ENCODE measurements around the gene JMJD7. TPM values are rescaled to one million over a fixed set of nuclear protein-coding genes. Genes with fewer than 3 reads are reported as not detected.

The JMJD7 gene
- polyA plus RNA-seq, 4 donors = 6.8 to 11.4 (median 8.8) TPM

GRCh38 chr15:41847981-41848380 lies 20.1 kb downstream of the JMJD7 start:
- Histone ChIP-seq H3K9me3 (ENCODE audit: control insufficient read depth in 2 of 2, insufficient read depth in 1 of 2, low read depth in 1 of 2, low read length in 1 of 2) (no peaks in the 10 kb centered on the region), H3K27me3 (ENCODE audit: control insufficient read depth in 3 of 3, insufficient read depth in 3 of 3, low read length in 3 of 3) (peaks cover 0 to 3% (median 0%) of the 10 kb centered on the region in 3 donors), H3K27ac (ENCODE audit: low read depth in 1 of 3, low read length in 2 of 3) (no peak overlapping the region), H3K4me1 (ENCODE audit: control insufficient read depth in 3 of 3, insufficient read depth in 2 of 3, low read depth in 1 of 3, low read length in 2 of 3) (no peaks in the 10 kb centered on the region), H3K4me3 (ENCODE audit: low read depth in 1 of 3, low read length in 3 of 3) (no peak overlapping the region), H3K36me3 (ENCODE audit: control insufficient read depth in 3 of 3, insufficient read depth in 2 of 3, low read depth in 1 of 3, low read length in 3 of 3) (peaks cover 9 to 67% (median 17%) of the 10 kb centered on the region in 3 donors)
- 94 to 97% (median 97%) methylated on average over 9 of the region's 9 CpGs for WGBS, 3 donors
- no peak for FAIRE-seq
- DNase-seq = no peak

- H3K27ac ChIP-seq (ENCODE audit: low read depth in 1 of 3, low read length in 2 of 3) = no peak overlapping the region
- no peaks in the 10 kb centered on the region for H3K4me1 ChIP-seq (ENCODE audit: control insufficient read depth in 3 of 3, insufficient read depth in 2 of 3, low read depth in 1 of 3, low read length in 2 of 3)
- peaks cover 0 to 3% (median 0%) of the 10 kb centered on the region in 3 donors for H3K27me3 ChIP-seq (ENCODE audit: control insufficient read depth in 3 of 3, insufficient read depth in 3 of 3, low read length in 3 of 3)
- DNase-seq (no peak), FAIRE-seq (no peak)
- no peaks in the 10 kb centered on the region for H3K9me3 ChIP-seq (ENCODE audit: control insufficient read depth in 2 of 2, insufficient read depth in 1 of 2, low read depth in 1 of 2, low read length in 1 of 2)
- H3K36me3 ChIP-seq (ENCODE audit: control insufficient read depth in 3 of 3, insufficient read depth in 2 of 3, low read depth in 1 of 3, low read length in 3 of 3) = peaks cover 9 to 62% (median 17%) of the 10 kb centered on the region in 3 donors
- WGBS, 3 donors = 81 to 86% (median 85%) methylated on average over 10 of the region's 10 CpGs
- H3K4me3 ChIP-seq (ENCODE audit: low read depth in 1 of 3, low read length in 3 of 3) = no peak overlapping the region
Measured at GRCh38 chr15:41848631-41849030, 20.7 kb downstream of the JMJD7 start.

- no peak overlapping the region for H3K27ac ChIP-seq (ENCODE audit: low read depth in 1 of 3, low read length in 2 of 3)
- H3K4me3 ChIP-seq (ENCODE audit: low read depth in 1 of 3, low read length in 3 of 3) = no peak overlapping the region
- H3K27me3 ChIP-seq (ENCODE audit: control insufficient read depth in 3 of 3, insufficient read depth in 3 of 3, low read length in 3 of 3) = peaks cover 0 to 3% (median 0%) of the 10 kb centered on the region in 3 donors
- no peaks in the 10 kb centered on the region for H3K9me3 ChIP-seq (ENCODE audit: control insufficient read depth in 2 of 2, insufficient read depth in 1 of 2, low read depth in 1 of 2, low read length in 1 of 2)
- H3K36me3 ChIP-seq (ENCODE audit: control insufficient read depth in 3 of 3, insufficient read depth in 2 of 3, low read depth in 1 of 3, low read length in 3 of 3) = peaks cover 9 to 56% (median 17%) of the 10 kb centered on the region in 3 donors
- no peak for DNase-seq
- no peaks in the 10 kb centered on the region for H3K4me1 ChIP-seq (ENCODE audit: control insufficient read depth in 3 of 3, insufficient read depth in 2 of 3, low read depth in 1 of 3, low read length in 2 of 3)
- FAIRE-seq = no peak
- 82 to 90% (median 82%) methylated on average over 6 of the region's 6 CpGs for WGBS, 3 donors
Measured at GRCh38 chr15:41849204-41849603, 21.3 kb downstream of the JMJD7 start.

GRCh38 chr15:41849861-41850260 lies 22.0 kb downstream of the JMJD7 start:
- Histone ChIP-seq H3K4me1 (ENCODE audit: control insufficient read depth in 3 of 3, insufficient read depth in 2 of 3, low read depth in 1 of 3, low read length in 2 of 3) (no peaks in the 10 kb centered on the region), H3K27ac (ENCODE audit: low read depth in 1 of 3, low read length in 2 of 3) (no peak overlapping the region), H3K9me3 (ENCODE audit: control insufficient read depth in 2 of 2, insufficient read depth in 1 of 2, low read depth in 1 of 2, low read length in 1 of 2) (no peaks in the 10 kb centered on the region), H3K27me3 (ENCODE audit: control insufficient read depth in 3 of 3, insufficient read depth in 3 of 3, low read length in 3 of 3) (peaks cover 0 to 3% (median 0%) of the 10 kb centered on the region in 3 donors), H3K36me3 (ENCODE audit: control insufficient read depth in 3 of 3, insufficient read depth in 2 of 3, low read depth in 1 of 3, low read length in 3 of 3) (peaks cover 9 to 49% (median 17%) of the 10 kb centered on the region in 3 donors), H3K4me3 (ENCODE audit: low read depth in 1 of 3, low read length in 3 of 3) (no peak overlapping the region)
- FAIRE-seq (no peak), DNase-seq (no peak)
- 42 to 71% (median 61%) methylated on average over 8 of the region's 8 CpGs for WGBS, 3 donors

- 65 to 75% (median 69%) methylated on average over 16 of the region's 16 CpGs for WGBS, 3 donors
- peaks cover 5 to 42% (median 17%) of the 10 kb centered on the region in 3 donors for H3K36me3 ChIP-seq (ENCODE audit: control insufficient read depth in 3 of 3, insufficient read depth in 2 of 3, low read depth in 1 of 3, low read length in 3 of 3)
- no peaks in the 10 kb centered on the region for H3K4me1 ChIP-seq (ENCODE audit: control insufficient read depth in 3 of 3, insufficient read depth in 2 of 3, low read depth in 1 of 3, low read length in 2 of 3)
- H3K27ac ChIP-seq (ENCODE audit: low read depth in 1 of 3, low read length in 2 of 3) = no peak overlapping the region
- FAIRE-seq (no peak), DNase-seq (no peak)
- no peaks in the 10 kb centered on the region for H3K9me3 ChIP-seq (ENCODE audit: control insufficient read depth in 2 of 2, insufficient read depth in 1 of 2, low read depth in 1 of 2, low read length in 1 of 2)
- peaks cover 0 to 3% (median 0%) of the 10 kb centered on the region in 3 donors for H3K27me3 ChIP-seq (ENCODE audit: control insufficient read depth in 3 of 3, insufficient read depth in 3 of 3, low read length in 3 of 3)
- H3K4me3 ChIP-seq (ENCODE audit: low read depth in 1 of 3, low read length in 3 of 3) = no peak overlapping the region
Measured at GRCh38 chr15:41850482-41851166, 22.7 kb downstream of the JMJD7 start.

GRCh38 chr15:41851167-41851523 lies 23.3 kb downstream of the JMJD7 start:
- FAIRE-seq = no peak

GRCh38 chr15:41851755-41852370 lies 24.0 kb downstream of the JMJD7 start:
- peaks cover 0 to 3% (median 0%) of the 10 kb centered on the region in 3 donors for H3K27me3 ChIP-seq (ENCODE audit: control insufficient read depth in 3 of 3, insufficient read depth in 3 of 3, low read length in 3 of 3)
- no peaks in the 10 kb centered on the region for H3K4me1 ChIP-seq (ENCODE audit: control insufficient read depth in 3 of 3, insufficient read depth in 2 of 3, low read depth in 1 of 3, low read length in 2 of 3)
- WGBS, 3 donors = 70 to 85% (median 76%) methylated on average over 8 of the region's 8 CpGs
- no peak overlapping the region for H3K27ac ChIP-seq (ENCODE audit: low read depth in 1 of 3, low read length in 2 of 3)
- peaks cover 0 to 29% (median 9%) of the 10 kb centered on the region in 3 donors for H3K36me3 ChIP-seq (ENCODE audit: control insufficient read depth in 3 of 3, insufficient read depth in 2 of 3, low read depth in 1 of 3, low read length in 3 of 3)
- DNase-seq = no peak
- FAIRE-seq = no peak
- no peaks in the 10 kb centered on the region for H3K9me3 ChIP-seq (ENCODE audit: control insufficient read depth in 2 of 2, insufficient read depth in 1 of 2, low read depth in 1 of 2, low read length in 1 of 2)
- no peak overlapping the region for H3K4me3 ChIP-seq (ENCODE audit: low read depth in 1 of 3, low read length in 3 of 3)

More at GRCh38 chr15:41851167-41851523, 23.3 kb downstream of the JMJD7 start:
- peaks cover under 1 to 36% (median 14%) of the 10 kb centered on the region in 3 donors for H3K36me3 ChIP-seq (ENCODE audit: control insufficient read depth in 3 of 3, insufficient read depth in 2 of 3, low read depth in 1 of 3, low read length in 3 of 3)
- H3K9me3 ChIP-seq (ENCODE audit: control insufficient read depth in 2 of 2, insufficient read depth in 1 of 2, low read depth in 1 of 2, low read length in 1 of 2) = no peaks in the 10 kb centered on the region
- no peak overlapping the region for H3K4me3 ChIP-seq (ENCODE audit: low read depth in 1 of 3, low read length in 3 of 3)
- no peaks in the 10 kb centered on the region for H3K4me1 ChIP-seq (ENCODE audit: control insufficient read depth in 3 of 3, insufficient read depth in 2 of 3, low read depth in 1 of 3, low read length in 2 of 3)
- H3K27ac ChIP-seq (ENCODE audit: low read depth in 1 of 3, low read length in 2 of 3) = no peak overlapping the region
- no peak for DNase-seq
- H3K27me3 ChIP-seq (ENCODE audit: control insufficient read depth in 3 of 3, insufficient read depth in 3 of 3, low read length in 3 of 3) = peaks cover 0 to 3% (median 0%) of the 10 kb centered on the region in 3 donors
- 22 to 51% (median 35%) methylated on average over 11 of the region's 11 CpGs for WGBS, 3 donors

- Histone ChIP-seq H3K4me3 (ENCODE audit: low read depth in 1 of 3, low read length in 3 of 3) (no peak overlapping the region), H3K27me3 (ENCODE audit: control insufficient read depth in 3 of 3, insufficient read depth in 3 of 3, low read length in 3 of 3) (peaks cover 0 to 3% (median 0%) of the 10 kb centered on the region in 3 donors), H3K9me3 (ENCODE audit: control insufficient read depth in 2 of 2, insufficient read depth in 1 of 2, low read depth in 1 of 2, low read length in 1 of 2) (no peaks in the 10 kb centered on the region), H3K36me3 (ENCODE audit: control insufficient read depth in 3 of 3, insufficient read depth in 2 of 3, low read depth in 1 of 3, low read length in 3 of 3) (peaks cover 0 to 18% (median 0%) of the 10 kb centered on the region in 3 donors), H3K4me1 (ENCODE audit: control insufficient read depth in 3 of 3, insufficient read depth in 2 of 3, low read depth in 1 of 3, low read length in 2 of 3) (no peaks in the 10 kb centered on the region), H3K27ac (ENCODE audit: low read depth in 1 of 3, low read length in 2 of 3) (no peak overlapping the region)
- DNase-seq (no peak), FAIRE-seq (no peak)
- WGBS, 3 donors = 74 to 86% (median 75%) methylated on average over 16 to 17 of the region's 17 CpGs
Measured at GRCh38 chr15:41852736-41853590, 25.1 kb downstream of the JMJD7 start.
